Cerebellar nuclear complex (tissue), 1 donor: ENCODE data around the gene GP1BA.
"Not testable (repeated sequence)": the region's sequence is repeated elsewhere in the genome, so short reads cannot be mapped to it uniquely, and the experiment has no call there.

Source experiments
- DNase-seq, 2 experiments: peaks; one replicate each; lab custom pipeline; 2025; lab: John Stamatoyannopoulos, UW

GP1BA gene

DNA sequence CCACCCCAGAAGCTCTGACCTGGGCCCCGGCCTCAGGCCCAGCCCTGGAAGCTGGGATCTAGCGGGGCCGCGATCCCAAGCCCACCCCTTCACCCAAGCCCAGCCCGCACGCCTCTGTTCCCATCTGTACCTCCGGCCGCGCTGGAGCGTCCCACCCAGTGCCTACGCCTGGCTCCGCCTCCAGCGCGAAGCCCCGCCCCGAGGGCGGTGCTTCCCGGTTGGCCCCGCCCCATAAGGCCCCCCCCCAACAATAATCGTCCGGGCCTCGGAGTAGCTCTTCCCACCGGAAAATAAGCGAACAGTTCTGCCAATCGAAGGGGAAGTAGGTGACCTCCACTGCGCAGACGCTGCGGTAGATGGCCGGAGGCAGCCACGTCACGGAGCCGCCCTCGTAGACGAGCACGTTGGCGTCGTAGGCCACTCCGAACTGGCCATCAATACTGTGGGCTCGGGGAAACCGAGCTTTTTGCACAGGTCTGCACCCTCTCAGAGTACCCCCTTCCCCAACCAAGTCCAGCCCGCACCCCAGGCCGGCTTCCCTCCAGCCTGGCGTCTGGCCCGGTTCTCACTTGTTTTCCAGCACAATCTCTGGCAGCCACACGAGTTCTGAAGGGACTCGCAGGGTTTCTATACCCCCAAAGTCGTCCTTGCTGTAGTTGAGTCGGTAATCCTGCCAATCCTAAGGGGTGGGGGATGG is 30.3 kb upstream of the GP1BA start:
- DNase-seq: no peak

DNA sequence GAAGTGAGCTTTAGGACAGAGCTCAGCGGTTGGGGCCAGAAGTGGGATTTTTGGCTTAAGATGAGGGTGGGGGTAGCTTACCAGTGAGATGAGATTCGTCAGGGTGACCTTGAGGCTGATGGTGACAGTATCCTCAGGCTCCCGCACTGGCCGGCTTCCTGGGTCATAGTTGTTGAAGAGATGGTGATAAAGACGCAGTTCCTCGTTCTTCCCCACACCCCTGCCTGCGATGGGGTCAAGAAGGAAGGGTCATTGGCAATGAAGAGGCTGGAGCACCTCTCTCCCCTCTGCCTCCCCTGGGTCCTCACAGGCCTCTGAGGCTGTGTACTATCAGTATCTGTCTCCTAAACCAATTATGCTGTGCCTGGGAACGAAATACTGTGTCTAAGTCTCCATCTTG is 29.5 kb upstream of the GP1BA start:
- DNase-seq: no peak

DNA sequence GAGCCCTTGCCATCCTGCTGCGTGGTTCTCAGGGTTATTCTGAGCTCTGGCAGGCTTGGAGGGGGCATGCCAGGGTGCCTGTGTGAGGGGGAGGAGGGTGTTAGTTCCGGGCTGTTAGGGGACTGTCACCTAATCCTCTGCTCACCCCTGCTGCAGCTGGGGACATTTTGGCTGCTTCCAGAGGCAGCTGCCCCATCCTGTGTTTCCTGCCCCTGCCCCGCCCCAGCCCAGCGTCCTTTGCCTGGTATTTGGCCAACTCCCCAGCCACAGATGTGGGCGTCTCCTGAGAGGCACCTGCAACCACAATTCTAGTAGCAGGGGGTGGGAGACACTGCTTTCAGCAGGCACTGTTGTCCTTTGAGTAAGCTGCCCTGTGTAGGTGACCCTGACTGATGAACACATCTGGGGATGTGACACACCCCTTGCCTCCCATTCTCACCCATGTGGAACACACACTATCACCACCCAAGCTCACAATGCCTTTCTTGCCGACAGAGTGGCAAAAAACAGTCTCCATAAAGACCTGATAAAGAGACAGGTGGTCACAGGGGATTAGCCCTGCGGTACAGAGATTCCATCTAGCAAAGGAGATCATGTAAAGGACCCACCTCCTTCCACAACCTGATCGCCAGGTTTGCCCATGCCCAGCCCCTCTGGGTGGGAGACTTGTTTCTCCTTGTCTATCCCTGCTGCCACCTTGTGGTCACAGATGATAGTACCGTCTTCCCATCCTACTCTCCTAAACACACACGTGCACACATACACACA is 28.8 kb upstream of the GP1BA start, which contains the start of gene CHRNE:
TSS of gene CHRNE (minus strand) at position 48 of the 768 bp plus-strand sequence. CDS start at position 13, 35 bp downstream.
- peak in 1 of 2 experiments; percentile 43 for DNase-seq

DNA sequence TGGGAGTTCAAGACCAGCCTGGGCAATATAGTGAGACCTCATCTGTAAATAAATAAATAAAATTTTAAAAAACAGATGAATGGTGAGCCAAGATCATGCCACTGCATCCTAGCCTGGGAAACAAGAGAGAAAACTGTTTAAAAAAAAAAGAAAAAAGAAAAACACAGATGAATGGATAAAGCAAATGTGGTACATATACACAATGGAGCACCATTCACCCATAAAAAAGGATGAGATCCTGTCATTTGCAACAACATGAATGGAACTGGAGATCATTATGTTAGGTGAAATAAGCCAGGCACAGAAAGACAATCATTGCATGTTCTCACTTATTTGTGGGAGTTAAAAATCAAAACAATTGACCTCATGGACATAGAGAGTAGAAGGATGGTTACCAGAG is 25.4 kb upstream of the GP1BA start:
- not testable (repeated sequence) for DNase-seq

DNA sequence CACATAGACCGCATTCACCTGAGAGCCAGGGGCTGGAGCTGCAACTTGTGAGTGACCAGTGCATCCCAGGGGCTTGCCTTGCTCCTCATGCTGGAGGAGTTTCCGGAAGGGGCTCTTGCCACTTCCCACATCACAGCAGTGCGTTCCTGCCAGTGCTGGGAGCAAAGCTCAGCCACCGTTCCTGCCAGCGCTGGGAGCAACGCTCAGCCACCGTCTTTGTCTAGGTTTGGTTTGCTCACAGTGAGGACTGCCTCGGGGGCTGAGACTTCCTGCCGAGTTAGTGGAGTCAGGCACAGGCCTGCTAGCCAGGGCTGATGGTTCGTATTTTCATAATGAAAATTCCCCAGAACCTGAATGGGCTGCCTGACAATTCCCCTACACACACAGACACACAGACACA is 23.8 kb upstream of the GP1BA start:
- no peak for DNase-seq

DNA sequence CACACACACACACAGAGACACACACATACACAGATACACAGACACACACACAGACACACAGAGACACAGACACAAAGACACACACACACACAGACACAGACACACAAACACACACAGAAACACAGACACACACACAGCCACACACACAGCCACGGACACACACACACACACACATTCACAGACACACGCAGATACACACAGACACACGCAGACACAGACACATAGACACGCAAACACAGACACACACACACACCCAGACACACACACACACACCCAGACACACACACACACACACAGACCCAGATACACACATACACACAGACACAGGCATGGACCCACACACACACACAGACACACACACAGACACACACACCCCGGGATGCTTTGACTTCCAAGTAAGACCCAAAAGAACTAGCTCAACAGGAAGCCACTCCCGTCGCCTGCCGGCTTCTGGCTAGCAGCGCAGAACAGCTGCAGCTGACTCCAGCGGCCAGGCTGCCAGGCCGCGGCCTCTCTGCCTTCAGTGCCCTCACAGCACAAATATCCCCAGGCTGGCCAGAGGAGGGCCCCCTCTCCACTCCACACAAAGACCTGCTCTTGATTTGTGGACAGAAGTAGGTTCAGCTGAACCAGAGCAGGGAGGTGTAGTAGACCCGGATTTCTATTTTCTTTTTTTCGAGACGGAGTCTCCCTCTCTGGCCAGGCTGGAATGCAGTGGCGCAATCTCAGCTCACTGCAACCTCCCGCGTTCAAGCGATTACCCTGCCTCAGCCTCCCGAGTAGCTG is 23.2 kb upstream of the GP1BA start:
- DNase-seq: no peak

DNA sequence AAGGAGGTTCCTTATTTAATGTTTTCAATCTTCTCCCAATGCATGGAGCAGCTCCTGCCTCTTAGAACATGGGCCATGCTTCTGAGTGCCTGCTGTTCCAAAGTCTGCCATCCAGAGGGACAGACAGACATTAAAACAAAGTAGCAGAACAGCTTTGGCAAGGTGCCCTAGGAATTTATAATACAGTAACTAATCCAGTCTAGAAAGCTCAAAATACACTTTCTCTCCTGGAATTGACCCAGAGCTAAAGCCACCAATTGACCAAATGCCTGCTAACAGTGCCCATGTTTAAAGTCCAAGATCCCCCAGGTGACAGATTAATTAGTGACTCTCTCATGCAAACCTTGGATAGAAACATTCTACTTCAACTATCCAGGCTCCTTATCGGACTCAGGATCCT is 18.1 kb upstream of the GP1BA start:
- no peak for DNase-seq

DNA sequence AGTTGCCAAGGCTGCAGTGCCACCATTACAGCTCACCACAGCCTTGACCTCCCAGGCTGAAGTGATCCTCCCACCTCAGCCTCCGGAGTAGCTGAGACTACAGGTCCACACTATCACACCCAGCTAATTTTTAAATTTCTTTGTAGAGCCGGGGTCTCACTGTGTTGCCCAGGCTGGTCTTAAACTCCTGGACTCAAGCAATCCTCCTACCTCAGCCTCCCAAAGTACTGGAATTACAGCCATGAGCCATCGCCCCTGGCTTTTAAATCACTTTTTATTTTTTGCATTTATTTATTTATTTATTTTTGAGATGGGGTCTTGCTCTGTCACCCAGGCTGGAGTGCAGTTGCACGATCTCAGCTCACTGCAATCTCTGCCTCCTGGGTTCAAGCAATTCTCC is 17.5 kb upstream of the GP1BA start:
- not testable (repeated sequence) for DNase-seq

DNA sequence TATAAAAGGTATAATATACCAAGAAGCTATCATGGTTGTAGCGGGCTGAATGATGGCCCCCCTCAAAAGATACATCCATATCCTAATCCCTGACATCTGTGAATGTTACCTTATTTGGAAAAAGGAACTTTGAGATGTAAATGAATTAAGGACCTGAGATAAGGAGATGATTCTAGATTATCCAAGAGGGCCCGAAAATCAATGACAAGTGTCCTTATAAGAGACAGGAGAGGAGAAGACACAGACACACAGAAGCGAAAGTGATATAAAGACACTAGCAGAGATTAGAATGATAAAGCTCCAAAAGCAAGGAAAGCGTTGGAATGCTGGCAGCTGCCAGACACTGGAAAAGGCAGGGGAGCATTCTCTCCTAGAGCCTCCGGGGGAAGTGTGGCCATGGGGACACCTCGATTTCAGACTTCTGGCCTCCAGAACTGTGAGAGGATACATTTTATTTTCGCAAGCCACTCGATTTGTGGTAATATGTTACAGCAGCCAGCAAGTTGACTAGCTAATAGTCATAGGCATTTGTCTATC is 12.5 kb upstream of the GP1BA start:
- DNase-seq: no peak

DNA sequence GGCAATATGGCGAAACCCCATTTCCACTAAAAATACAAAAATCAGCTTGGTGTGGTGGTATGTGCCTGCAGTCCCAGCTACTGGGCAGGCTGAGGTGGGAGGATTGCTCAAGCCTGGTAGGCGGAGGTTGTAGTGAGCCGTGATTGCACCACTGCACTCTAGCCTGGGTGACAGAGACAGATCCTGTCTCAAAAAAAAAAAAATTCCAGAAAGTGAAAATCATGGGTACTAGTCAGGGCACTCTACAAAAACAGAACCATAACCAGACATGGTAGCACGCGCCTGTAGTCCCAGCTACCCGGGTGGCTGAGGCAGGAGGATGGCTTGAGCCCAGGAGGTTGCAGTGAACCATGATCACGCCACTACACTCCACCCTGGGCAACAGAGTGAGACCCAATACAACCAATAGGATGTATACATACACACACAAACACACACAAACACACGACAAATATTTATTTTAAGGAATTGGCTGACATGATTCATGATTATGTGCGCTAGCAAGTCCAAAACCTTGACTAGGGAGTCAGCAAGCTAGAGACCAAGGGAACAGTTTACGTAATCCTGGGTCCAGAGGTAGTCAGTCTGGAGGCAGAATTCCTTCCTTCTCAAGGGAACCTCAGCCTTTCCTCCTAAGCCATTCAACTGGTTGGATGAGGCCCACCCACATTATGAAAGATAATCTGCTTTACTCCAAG is 11.6 kb upstream of the GP1BA start:
- DNase-seq: no peak

DNA sequence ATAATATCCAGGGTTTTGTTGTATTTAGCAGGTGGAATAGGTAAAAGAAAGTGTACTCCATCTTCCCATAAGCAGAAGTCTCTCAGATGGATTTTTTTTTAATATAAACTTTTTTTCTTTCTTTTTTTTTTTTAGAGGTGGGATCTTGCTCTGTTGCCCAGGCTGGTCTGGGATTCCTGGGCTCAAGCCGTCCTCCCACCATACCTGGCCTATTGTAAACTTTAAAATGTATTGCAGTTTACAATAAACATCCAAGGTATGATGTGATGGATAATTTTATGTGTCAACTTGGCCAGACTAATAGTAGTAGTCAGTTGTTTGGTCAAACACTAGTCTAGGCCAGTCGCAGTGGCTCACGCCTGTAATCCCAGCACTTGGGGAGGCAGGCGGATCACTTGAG is 10.8 kb upstream of the GP1BA start:
- DNase-seq: no peak

DNA sequence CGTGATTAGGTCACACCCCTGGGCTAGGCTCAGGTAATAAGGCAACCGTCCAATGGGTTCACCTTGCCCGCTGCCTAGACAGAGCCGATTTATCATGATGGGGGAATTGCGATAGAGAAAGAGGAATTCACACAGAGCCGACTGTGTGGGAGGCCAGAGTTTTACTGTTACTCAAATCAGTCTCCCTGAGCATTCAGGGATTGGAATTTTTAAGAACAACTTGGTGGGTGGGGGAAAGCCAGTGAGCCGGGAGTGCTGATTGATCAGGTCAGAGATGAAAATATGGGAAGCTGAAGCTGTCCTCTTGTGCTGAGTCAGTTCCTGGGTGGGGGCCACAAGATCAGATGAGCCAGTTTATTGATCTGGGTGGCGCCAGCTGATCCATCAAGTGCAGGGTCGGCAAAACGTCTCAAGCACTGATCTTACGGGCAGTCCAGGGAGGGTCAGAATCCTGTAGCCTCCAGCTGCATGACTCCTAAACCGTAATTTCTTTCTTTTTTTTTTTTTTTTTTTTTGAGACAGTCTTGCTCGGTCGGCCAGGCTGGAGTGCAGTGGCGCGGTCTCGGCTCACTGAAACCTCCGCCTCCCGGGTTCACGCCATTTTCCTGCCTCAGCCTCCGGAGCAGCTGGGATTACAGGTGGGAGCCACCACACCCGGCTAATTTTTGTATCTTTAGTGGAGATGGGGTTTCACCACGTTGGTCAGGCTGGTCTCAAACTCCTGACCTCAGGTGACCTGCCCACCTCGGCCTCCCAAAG is 5.3 kb upstream of the GP1BA start:
- DNase-seq: not testable (repeated sequence)

DNA sequence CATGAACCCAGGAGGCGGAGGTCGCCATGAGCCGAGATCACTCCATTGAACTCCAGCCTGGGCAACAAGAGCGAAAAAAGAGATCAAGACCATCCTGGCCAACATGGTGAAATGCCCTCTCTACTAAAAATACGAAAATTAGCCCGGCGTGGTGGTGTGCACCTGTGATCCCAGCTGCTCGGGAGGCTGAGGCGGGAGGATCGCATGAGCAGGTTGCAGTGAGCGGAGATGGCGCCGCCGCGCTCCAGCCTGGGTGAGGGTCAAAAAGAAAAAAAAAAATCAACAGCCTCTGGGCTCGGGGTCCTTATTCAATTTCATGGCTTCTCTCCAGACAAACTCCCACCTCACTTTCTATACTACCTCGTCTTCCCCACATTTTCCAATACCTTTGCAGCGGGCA is 3.2 kb upstream of the GP1BA start:
- no peak for DNase-seq

DNA sequence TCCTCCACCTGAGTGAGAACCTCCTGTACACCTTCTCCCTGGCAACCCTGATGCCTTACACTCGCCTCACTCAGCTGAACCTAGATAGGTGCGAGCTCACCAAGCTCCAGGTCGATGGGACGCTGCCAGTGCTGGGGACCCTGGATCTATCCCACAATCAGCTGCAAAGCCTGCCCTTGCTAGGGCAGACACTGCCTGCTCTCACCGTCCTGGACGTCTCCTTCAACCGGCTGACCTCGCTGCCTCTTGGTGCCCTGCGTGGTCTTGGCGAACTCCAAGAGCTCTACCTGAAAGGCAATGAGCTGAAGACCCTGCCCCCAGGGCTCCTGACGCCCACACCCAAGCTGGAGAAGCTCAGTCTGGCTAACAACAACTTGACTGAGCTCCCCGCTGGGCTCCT is 679 bp downstream of the GP1BA start:
- no peak for DNase-seq

DNA sequence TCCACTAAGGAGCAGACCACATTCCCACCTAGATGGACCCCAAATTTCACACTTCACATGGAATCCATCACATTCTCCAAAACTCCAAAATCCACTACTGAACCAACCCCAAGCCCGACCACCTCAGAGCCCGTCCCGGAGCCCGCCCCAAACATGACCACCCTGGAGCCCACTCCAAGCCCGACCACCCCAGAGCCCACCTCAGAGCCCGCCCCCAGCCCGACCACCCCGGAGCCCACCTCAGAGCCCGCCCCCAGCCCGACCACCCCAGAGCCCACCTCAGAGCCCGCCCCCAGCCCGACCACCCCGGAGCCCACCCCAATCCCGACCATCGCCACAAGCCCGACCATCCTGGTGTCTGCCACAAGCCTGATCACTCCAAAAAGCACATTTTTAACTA is 1.6 kb downstream of the GP1BA start:
- no peak for DNase-seq

DNA sequence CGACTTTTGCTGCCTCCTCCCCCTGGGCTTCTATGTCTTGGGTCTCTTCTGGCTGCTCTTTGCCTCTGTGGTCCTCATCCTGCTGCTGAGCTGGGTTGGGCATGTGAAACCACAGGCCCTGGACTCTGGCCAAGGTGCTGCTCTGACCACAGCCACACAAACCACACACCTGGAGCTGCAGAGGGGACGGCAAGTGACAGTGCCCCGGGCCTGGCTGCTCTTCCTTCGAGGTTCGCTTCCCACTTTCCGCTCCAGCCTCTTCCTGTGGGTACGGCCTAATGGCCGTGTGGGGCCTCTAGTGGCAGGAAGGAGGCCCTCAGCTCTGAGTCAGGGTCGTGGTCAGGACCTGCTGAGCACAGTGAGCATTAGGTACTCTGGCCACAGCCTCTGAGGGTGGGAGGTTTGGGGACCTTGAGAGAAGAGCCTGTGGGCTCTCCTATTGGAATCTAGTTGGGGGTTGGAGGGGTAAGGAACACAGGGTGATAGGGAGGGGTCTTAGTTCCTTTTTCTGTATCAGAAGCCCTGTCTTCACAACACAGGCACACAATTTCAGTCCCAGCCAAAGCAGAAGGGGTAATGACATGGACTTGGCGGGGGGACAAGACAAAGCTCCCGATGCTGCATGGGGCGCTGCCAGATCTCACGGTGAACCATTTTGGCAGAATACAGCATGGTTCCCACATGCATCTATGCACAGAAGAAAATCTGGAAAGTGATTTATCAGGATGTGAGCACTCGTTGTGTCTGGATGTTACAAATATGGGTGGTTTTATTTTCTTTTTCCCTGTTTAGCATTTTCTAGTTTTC is 2.3 kb downstream of the GP1BA start:
- no peak for DNase-seq

DNA sequence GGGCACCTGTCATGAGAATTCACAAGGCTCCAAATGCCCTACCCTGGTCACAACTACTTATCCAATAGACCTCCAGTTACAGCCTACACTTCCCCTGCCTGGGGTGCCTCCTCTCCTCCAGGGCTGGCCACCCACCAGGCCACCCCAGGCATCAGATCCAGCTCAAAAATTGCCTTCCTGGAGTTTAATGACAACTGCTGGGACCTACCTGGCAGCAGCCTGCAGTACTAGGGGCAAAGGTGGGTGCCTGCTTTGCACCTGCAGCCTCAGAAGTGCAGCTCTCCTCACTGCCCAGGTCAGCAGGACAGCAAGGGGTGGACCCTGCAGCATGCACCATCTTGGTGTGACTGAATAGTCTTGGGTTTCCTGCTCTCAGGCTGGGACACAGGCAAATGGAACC is 3.6 kb downstream of the GP1BA start:
- no peak for DNase-seq

DNA sequence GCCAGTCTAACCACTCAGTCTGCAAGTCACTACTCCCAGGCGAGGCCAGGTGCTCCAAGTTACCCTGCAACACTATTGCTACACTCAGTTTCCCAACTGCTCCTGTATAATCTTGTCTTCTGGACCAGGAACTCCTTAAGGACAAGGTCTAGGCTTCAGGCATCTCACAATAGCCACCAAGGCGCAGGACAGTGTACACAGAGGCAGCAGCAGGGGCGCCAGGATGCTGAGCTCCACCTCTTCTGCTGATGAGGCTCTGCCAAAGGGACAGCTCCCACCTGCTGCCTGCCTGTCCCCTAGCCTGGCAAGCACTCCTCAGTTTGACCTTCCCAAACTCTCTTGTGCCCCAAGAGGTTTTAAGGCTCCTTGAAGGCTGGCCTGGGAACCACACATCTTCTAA is 4.4 kb downstream of the GP1BA start:
- no peak for DNase-seq

DNA sequence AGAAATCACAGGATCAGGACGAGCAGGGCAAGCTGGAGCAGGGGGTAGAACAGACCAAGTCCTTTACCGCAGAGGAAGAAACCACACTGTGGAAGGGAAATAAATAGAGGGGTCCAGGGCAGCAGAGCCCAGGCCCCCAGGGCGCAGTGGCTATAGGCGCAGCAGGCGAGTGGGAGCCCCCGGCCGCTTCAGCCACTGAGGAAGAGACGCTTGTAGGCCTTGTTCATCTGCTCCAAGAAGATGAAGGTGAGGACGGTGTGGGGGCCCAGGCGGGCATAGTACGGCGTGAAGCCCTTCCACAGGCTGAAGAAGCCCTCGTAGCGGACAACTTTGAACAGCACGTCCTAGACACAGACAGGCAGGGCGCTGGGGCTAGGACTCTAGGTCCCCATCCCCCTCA is 5.5 kb downstream of the GP1BA start:
- DNase-seq: no peak

DNA sequence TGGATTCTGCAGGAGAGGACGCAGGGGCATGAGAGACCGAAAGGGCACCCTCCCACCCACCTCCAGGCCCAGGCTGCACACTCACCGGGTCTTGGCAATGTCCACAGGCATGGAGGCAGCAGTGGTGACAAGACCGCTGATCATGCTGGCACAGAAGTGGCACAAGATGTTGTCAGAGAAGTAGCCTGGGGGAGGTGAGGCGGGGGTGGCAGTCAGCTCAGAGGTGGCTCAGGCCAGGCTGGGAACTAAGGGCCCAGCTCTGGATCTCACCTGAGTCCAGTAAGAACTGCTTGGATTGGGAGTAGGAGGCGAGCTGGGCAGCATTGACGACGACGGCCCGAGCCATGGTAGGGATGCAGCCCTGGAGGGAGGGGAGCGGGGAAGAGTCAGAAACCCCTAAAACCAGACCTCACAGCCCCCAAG is 6.0 kb downstream of the GP1BA start:
- DNase-seq: no peak
